ENCODE data around the gene CASTOR1. TPM values are rescaled to one million over a fixed set of nuclear protein-coding genes. Genes with fewer than 3 reads are reported as not detected.

CASTOR1 gene
- total RNA-seq, 1 donor from 2014 or later: 11.3 TPM

DNA sequence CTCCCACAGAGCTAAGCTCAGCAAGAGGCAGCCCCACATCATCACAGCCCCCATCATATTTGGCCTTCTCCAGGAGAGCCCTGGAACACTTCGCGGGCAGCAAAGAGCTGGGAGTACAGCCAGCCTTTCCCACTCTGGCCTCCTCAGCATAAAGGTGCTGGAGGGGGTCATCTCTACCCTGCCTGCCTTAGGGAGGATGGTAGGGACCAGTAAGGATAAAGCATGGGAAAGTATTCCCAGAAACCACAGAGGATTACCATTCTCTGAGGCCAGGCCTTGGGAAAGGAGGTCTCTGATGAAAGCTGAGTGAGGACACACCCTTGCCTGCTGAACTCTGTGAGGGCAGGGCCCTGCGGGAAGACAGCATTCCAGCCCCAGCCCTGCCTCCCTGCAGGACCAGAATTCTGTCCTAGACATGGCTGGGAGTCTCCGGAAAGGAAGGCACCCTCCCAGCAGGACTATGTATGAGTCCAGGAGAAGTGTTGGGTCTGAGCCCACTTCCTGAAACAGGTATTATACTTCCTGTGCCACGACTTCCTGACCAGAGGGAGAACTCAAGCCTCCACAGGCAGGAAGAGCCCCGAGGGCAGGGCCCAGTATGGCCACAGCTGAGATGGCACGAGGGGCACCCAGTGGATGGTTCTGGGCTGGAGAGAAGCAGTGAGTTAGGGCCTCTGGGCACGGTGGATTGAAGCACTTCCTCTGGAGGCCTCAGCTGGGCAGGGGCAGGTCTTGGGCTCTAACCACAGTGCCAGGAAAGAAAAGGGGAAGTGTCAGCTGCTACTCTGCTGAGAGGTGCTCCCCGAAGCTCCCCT, 12.9 kb upstream of the CASTOR1 start:
- DNase-seq (ENCODE audit: low read depth): peak; percentile 94

DNA sequence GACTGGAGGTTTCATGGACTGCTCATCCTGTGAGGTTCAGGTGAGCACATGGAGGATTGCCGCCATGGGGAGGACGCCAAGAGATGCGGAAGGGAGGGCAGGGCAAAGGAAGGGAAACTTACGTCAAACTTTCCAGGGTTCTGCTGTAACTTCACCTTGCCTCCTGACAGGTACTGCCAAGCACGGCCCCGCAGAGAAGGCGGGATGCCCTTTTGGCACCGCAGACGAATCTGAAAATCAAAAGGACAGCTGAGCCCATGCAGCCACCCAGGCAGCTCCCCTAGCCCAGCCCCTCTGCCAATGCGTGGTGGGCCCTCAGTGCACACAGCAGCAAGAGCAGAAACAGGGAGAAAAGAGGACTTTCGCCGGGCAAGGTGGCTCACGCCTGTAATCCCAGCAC, 10.0 kb upstream of the CASTOR1 start:
- DNase-seq (ENCODE audit: low read depth): no peak

DNA sequence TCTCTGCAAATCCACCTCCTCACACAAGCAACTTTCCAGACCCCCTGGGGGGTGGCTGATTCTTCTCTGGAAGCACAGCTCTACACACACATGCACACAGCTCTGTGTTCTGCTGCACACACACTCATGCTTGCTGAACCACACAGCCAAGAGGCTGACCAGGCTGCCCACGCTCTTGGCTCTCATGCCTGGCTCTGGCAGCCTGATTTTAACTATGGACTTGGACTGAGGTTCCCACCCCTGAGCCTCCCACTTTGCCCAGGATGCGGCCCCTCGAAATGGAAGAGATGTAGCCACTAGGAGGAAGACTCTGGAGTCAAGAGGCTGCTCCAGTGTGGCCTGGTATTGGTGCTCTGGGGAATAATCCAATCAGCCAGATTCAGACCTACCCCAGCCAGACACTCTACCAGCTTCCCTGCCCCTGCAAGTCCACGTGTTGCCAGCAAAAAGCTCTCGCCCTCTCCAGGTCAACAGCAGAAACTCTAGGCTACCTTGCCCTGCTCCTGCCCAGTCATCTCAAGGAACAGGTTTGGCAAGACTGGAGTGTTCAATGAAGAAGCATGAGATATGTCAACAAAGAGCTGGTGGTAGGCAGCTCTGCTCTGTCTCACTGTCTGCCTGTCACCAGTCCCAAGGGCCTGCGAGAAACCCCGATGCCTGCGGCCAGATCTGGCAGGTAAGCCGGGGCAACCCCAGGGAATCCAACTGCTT, 8.8 kb upstream of the CASTOR1 start:
- DNase-seq (ENCODE audit: low read depth): no peak

GRCh38 chr22:30297276-30297990, 8.1 kb upstream of the CASTOR1 start:
- no peak for DNase-seq (ENCODE audit: low read depth)

GRCh38 chr22:30296833-30297232, 7.5 kb upstream of the CASTOR1 start:
- DNase-seq (ENCODE audit: low read depth): no peak

DNA sequence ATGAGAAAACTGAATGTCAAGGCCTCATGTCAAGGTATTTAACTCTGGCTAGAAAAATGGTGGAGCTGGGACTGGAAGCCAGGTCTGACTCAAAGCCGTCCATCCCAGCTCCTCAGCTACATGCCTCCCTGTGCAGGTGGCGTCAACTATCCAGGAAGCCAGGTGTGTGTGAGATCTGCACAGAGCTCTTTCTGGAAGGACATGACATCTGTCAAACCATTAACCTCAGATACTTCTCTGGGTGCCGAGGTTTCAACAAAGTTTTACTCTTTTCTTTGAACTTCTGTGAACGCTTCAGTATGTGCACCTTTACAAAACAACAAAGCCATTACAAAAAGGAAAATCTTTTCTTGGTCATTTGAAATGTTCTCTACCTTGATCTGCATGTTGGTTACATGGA, 7.0 kb upstream of the CASTOR1 start:
- no peak for DNase-seq (ENCODE audit: low read depth)

DNA sequence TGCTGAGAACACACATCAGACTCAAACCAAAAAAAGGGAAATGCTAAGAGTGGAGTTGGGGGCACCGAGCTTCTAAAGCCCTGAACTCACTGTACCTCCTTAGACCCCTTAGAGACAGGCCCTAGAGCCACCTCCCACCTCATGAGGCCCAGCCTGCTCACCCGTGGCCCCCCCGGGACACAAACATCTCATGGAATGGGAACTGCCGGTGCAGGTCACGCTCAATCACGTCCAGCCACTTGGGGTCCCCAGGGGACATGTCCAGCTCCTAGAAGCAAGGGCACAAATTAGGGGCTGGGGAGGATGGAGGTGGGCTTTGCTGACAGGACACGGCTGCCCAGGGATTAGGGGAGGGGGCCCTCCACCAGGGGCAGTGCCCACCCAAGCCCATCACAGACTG, 6.3 kb upstream of the CASTOR1 start:
- no peak for DNase-seq (ENCODE audit: low read depth)

- no peak for DNase-seq (ENCODE audit: low read depth)
Observed at GRCh38 chr22:30294830-30295229, 5.5 kb upstream of the CASTOR1 start.

DNA sequence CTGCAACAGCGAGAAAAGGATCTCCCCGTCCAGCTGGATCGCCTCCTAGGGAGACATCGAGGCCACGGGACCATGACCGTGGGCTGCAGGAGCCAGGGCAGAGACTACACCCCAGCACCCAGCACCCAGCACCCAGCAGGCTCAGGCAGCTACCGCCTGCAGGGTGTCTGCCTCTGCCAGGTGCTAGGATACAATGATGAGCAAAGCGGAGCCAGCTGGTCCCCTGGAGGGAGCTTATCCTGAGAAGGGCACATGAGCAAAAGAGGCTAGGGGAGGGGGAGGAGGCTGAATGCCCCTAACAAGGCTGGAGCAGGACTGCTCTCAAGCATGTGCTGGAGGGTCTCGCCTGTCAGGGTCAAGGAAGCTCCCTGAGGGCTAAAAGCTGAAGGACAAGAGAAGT, 4.8 kb upstream of the CASTOR1 start:
- DNase-seq (ENCODE audit: low read depth): no peak

GRCh38 chr22:30293026-30293425, 3.7 kb upstream of the CASTOR1 start:
- DNase-seq (ENCODE audit: low read depth): no peak

- DNase-seq (ENCODE audit: low read depth): no peak
Observed at GRCh38 chr22:30292069-30292970, 3.0 kb upstream of the CASTOR1 start.

DNA sequence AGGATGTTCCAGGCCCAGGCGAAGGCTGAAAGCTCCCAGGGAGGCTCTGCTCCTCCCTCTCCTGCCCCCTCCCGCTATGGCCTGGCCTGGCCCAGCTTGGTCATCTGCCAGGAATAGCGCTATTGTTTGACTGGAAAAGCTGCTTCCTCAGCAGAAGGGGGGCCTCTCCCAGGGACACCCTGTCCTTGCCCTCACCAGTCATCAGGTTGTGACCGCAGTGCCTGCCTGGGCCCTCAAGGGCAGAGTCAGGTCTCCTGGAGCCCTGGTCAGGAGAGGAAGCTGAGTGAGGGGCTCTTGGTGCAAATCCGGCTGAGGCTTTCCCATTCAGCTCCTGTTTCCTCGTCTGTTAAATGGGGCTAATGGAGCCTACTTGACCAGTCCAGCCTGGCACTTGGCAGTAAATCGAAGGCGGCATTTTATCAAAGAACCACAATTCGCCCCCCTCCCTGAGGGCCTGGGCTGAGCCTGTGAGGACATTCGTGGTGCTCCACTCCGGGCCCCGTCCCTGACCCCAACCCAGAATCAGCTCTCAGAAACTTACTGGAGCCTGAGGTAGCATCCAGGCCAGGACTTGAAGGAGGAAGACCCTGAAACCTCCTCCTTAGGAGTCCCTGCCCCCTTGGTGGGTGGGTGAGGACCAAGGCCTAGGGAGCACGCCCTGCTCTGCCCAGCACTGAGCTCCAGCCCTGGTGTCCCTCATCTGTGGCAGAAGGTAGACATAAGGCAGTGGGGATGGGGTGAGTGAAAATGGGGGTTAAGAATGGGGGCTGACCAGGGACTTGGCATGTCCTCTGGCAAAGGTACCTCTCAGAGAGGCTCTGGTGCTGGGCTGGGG, 2.0 kb upstream of the CASTOR1 start:
- DNase-seq (ENCODE audit: low read depth): peak; percentile 83

GRCh38 chr22:30290342-30291057, 1.2 kb upstream of the CASTOR1 start:
- DNase-seq (ENCODE audit: low read depth): peak; percentile 89

- DNase-seq (ENCODE audit: low read depth): no peak
Observed at GRCh38 chr22:30289980-30290313, 642 bp upstream of the CASTOR1 start.

- DNase-seq (ENCODE audit: low read depth): no peak
Observed at GRCh38 chr22:30288419-30289140, 725 bp downstream of the CASTOR1 start.

DNA sequence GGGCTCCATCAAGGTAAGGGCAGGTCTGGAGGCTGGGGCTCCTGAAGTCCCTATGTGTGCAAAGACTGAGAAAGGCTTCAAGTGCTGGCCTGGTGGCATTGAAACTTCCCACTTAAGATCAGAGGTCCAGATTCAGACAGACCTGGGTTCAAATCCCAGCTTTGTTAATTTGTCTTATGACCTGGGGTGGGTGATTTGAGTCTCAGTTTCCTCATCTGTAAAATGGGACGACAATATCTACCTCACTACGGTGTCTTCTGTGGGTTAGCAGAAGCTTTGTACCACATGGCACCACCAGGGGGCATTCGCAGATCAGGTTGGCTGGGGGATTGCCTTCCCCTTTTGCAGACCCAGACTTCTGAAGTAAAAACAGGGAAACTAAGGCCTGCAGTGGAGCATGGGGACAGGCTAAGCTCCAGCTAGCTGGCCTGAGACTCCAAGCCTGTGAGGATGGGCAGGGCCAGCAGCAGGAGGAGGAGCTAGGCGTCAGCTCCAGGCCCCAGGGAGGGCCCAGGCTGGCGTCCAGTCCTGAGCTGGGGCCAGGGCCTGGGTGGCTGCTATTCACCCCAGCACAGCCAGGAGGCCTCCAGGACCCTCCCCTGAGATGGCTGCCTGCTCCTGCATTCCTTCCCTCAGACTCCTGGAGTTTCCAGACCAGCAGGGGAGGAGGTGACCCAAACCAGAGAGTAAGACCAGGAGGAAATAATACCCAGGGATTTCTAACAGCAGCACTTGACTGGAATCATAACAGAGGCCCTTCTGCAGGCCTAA, 1.5 kb downstream of the CASTOR1 start:
- peak; percentile 87 for DNase-seq (ENCODE audit: low read depth)

GRCh38 chr22:30286813-30287647, 2.3 kb downstream of the CASTOR1 start:
- DNase-seq (ENCODE audit: low read depth): no peak
